ENCODE results near the gene SMG9.

Gene SMG9

DNA sequence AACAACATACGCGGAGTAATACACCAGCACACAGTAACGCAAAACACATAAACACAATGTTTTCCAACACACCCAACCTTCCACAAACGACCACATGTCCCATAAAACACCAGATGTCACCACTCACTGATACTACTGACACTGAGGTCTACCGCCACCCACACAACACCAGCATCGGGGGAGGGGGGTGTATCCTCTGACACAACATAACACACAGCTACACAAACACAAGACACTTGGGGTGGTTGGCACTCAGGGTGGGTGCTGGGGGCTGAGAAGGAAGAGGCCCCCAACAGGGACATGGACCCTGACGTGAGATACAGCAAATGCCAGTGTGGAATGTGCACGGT is 27.5 kb upstream of the SMG9 start (continued):
- 0 out of 2 replicates have a peak, but pooled peaks have one; percentile 22 for TF ChIP-seq ZNF621 (tag by site-specific recombination; IDR thresholded peaks at IDR 0.05)
- TF ChIP-seq ZNF391 (tag by site-specific recombination; IDR thresholded peaks at IDR 0.05; ENCODE audit: borderline replicate concordance, low read depth): no peak
- TF ChIP-seq HOXA7 (CRISPR knock-in tag; IDR thresholded peaks at IDR 0.05; ENCODE audit: borderline replicate concordance): no peak
- TF ChIP-seq, protein P1, sequence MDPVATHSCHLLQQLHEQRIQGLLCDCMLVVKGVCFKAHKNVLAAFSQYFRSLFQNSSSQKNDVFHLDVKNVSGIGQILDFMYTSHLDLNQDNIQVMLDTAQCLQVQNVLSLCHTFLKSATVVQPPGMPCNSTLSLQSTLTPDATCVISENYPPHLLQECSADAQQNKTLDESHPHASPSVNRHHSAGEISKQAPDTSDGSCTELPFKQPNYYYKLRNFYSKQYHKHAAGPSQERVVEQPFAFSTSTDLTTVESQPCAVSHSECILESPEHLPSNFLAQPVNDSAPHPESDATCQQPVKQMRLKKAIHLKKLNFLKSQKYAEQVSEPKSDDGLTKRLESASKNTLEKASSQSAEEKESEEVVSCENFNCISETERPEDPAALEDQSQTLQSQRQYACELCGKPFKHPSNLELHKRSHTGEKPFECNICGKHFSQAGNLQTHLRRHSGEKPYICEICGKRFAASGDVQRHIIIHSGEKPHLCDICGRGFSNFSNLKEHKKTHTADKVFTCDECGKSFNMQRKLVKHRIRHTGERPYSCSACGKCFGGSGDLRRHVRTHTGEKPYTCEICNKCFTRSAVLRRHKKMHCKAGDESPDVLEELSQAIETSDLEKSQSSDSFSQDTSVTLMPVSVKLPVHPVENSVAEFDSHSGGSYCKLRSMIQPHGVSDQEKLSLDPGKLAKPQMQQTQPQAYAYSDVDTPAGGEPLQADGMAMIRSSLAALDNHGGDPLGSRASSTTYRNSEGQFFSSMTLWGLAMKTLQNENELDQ (tag by site-specific recombination; IDR thresholded peaks at IDR 0.05; ENCODE audit: low read depth): no peak
- TF ChIP-seq, protein P2, sequence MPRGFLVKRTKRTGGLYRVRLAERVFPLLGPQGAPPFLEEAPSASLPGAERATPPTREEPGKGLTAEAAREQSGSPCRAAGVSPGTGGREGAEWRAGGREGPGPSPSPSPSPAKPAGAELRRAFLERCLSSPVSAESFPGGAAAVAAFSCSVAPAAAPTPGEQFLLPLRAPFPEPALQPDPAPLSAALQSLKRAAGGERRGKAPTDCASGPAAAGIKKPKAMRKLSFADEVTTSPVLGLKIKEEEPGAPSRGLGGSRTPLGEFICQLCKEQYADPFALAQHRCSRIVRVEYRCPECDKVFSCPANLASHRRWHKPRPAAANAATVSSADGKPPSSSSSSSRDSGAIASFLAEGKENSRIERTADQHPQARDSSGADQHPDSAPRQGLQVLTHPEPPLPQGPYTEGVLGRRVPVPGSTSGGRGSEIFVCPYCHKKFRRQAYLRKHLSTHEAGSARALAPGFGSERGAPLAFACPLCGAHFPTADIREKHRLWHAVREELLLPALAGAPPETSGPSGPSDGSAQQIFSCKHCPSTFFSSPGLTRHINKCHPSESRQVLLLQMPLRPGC (tag by site-specific recombination; IDR thresholded peaks at IDR 0.05): no peak
- TF ChIP-seq ZNF530 (tag by site-specific recombination; IDR thresholded peaks at IDR 0.05; ENCODE audit: low read depth): no peak
- no peak for TF ChIP-seq ZNF350 (tag by site-specific recombination; IDR thresholded peaks at IDR 0.05)
- no peak for TF ChIP-seq SALL2 (tag by site-specific recombination; IDR thresholded peaks at IDR 0.05; ENCODE audit: borderline replicate concordance)
- no peak for TF ChIP-seq ZBTB8A (tag by site-specific recombination; IDR thresholded peaks at IDR 0.05)
- TF ChIP-seq, protein P3, sequence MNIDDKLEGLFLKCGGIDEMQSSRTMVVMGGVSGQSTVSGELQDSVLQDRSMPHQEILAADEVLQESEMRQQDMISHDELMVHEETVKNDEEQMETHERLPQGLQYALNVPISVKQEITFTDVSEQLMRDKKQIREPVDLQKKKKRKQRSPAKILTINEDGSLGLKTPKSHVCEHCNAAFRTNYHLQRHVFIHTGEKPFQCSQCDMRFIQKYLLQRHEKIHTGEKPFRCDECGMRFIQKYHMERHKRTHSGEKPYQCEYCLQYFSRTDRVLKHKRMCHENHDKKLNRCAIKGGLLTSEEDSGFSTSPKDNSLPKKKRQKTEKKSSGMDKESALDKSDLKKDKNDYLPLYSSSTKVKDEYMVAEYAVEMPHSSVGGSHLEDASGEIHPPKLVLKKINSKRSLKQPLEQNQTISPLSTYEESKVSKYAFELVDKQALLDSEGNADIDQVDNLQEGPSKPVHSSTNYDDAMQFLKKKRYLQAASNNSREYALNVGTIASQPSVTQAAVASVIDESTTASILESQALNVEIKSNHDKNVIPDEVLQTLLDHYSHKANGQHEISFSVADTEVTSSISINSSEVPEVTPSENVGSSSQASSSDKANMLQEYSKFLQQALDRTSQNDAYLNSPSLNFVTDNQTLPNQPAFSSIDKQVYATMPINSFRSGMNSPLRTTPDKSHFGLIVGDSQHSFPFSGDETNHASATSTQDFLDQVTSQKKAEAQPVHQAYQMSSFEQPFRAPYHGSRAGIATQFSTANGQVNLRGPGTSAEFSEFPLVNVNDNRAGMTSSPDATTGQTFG (tag by site-specific recombination; IDR thresholded peaks at IDR 0.05; ENCODE audit: borderline replicate concordance): peak; percentile 68; the same call in 1 of the 2 replicates
- TF ChIP-seq ZNF114 (tag by site-specific recombination; IDR thresholded peaks at IDR 0.05): no peak
- no peak for TF ChIP-seq KLF10 (tag by site-specific recombination; IDR thresholded peaks at IDR 0.05)
- no peak for TF ChIP-seq ZNF24 (tag by site-specific recombination; IDR thresholded peaks at IDR 0.05)
- no peak; the same call in 1 of the 2 replicates for TF ChIP-seq ZNF785 (tag by site-specific recombination; IDR thresholded peaks at IDR 0.05)
- no peak for TF ChIP-seq YY1 (tag by site-specific recombination; IDR thresholded peaks at IDR 0.05)

DNA sequence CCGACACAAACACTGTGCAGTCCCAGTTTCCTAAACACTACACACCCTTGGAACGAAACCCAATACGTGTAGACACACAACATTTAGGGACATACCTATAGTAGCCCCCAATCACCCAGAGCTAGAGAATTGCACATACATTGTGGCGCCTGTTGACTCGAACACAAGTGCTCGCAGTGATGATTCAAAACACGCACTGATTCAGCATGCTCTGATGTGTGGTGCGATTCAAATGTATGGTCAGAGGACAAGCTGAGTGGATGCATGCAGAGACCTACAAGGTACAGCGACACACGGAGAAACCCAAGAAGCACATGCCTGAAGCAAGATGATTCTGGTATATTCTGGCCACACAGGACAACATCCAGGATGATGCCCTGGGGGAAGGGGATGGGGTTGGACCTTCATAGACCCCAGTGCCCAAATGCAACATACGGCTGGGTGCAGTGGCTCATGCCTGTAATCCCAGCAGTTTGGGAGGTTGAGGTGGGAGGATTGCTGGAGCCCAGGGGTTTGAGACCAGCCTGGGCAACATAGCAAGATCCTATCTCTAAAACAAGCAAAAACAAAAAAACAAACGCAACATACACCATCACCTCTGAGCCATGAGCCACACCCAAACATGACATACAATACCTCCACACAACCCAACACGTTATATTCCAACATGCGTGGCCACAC is 27.0 kb upstream of the SMG9 start:
- Histone ChIP-seq H3K9me3 (ENCODE audit: control insufficient read depth, insufficient read depth, low read depth, low read length) (no peaks in the 10 kb centered on the region), H3K4me3 (ENCODE audit: low read depth, low read length) (no peak overlapping the region), H3K36me3 (ENCODE audit: control insufficient read depth in 2 of 2, insufficient read depth in 1 of 2, low read length in 2 of 2) (no peaks in the 10 kb centered on the region), H3K27ac (ENCODE audit: extremely low read depth, low read depth, low read length) (no peak overlapping the region), H3K4me1 (ENCODE audit: control insufficient read depth, insufficient read depth, low read length) (peaks cover 5% of the 10 kb centered on the region)
- ChIA-PET CTCF (interaction anchor here (9.2 to 17.4 kb wide), 2 partner anchors 15 to 38 kb away, joined by 173 to 203 read pairs; no protein-coding TSS in a partner anchor), POLR2A (no interaction called here)
- TF ChIP-seq ZNF366 (tag by site-specific recombination; conservative IDR thresholded peaks at IDR 0.05) (no peak), ZNF416 (tag by site-specific recombination; IDR thresholded peaks at IDR 0.05) (no peak), ZNF155 (tag by site-specific recombination; IDR thresholded peaks at IDR 0.05) (no peak), SETDB1 (IDR thresholded peaks at IDR 0.05; ENCODE audit: insufficient read length, low read length) (no peak), ZNF10 (tag by site-specific recombination; IDR thresholded peaks at IDR 0.05) (no peak), BCL11A (tag by site-specific recombination; IDR thresholded peaks at IDR 0.05; ENCODE audit: low read depth) (0 out of 2 replicates have a peak, but pooled peaks have one; percentile 29), ZBTB7A (tag by site-specific recombination; IDR thresholded peaks at IDR 0.05; ENCODE audit: low read depth) (no peak), BCL11B (tag by site-specific recombination; IDR thresholded peaks at IDR 0.05; ENCODE audit: low read depth) (no peak), SALL2 (tag by site-specific recombination; IDR thresholded peaks at IDR 0.05; ENCODE audit: borderline replicate concordance) (peak; percentile 44; the same call in 1 of the 2 replicates), ZNF624 (tag by site-specific recombination; IDR thresholded peaks at IDR 0.05) (no peak)
- TF ChIP-seq, protein P4, sequence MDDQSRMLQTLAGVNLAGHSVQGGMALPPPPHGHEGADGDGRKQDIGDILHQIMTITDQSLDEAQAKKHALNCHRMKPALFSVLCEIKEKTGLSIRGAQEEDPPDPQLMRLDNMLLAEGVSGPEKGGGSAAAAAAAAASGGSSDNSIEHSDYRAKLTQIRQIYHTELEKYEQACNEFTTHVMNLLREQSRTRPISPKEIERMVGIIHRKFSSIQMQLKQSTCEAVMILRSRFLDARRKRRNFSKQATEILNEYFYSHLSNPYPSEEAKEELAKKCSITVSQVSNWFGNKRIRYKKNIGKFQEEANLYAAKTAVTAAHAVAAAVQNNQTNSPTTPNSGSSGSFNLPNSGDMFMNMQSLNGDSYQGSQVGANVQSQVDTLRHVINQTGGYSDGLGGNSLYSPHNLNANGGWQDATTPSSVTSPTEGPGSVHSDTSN (CRISPR knock-in tag; IDR thresholded peaks at IDR 0.05): no peak
- TF ChIP-seq, protein P5, sequence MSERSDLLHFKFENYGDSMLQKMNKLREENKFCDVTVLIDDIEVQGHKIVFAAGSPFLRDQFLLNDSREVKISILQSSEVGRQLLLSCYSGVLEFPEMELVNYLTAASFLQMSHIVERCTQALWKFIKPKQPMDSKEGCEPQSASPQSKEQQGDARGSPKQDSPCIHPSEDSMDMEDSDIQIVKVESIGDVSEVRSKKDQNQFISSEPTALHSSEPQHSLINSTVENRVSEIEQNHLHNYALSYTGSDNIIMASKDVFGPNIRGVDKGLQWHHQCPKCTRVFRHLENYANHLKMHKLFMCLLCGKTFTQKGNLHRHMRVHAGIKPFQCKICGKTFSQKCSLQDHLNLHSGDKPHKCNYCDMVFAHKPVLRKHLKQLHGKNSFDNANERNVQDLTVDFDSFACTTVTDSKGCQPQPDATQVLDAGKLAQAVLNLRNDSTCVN (tag by site-specific recombination; optimal IDR thresholded peaks at IDR 0.05): no peak
- TF ChIP-seq, protein P6, sequence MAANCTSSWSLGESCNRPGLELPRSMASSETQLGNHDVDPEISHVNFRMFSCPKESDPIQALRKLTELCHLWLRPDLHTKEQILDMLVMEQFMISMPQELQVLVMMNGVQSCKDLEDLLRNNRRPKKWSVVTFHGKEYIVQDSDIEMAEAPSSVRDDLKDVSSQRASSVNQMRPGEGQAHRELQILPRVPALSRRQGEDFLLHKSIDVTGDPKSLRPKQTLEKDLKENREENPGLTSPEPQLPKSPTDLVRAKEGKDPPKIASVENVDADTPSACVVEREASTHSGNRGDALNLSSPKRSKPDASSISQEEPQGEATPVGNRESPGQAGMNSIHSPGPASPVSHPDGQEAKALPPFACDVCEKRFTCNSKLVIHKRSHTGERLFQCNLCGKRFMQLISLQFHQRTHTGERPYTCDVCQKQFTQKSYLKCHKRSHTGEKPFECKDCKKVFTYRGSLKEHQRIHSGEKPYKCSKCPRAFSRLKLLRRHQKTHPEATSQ (tag by site-specific recombination; IDR thresholded peaks at IDR 0.05): 0 out of 2 replicates have a peak, but pooled peaks have one; percentile 24
